ENCODE measurements around the gene LRRC4C.

Gene LRRC4C

GRCh38 chr11:41267451-41267850 lies 192.0 kb downstream of the LRRC4C start:
- no peak overlapping the region for H3K27ac ChIP-seq
- TF ChIP-seq CTCF (IDR thresholded peaks at IDR 0.05): no peak
- TF ChIP-seq ZFX (IDR thresholded peaks at IDR 0.05; ENCODE audit: borderline replicate concordance): no peak

- TF ChIP-seq ZFX (IDR thresholded peaks at IDR 0.05; ENCODE audit: borderline replicate concordance) (no peak), CTCF (IDR thresholded peaks at IDR 0.05) (no peak)
These were observed 203.4 kb downstream of the LRRC4C start for GRCh38 chr11:41256041-41256440.

GRCh38 chr11:41254966-41255365 lies 204.5 kb downstream of the LRRC4C start:
- no peak overlapping the region for H3K27ac ChIP-seq
- no peak for TF ChIP-seq ZFX (IDR thresholded peaks at IDR 0.05; ENCODE audit: borderline replicate concordance)
- no peak for TF ChIP-seq CTCF (IDR thresholded peaks at IDR 0.05)

More at GRCh38 chr11:41256041-41256440, 203.4 kb downstream of the LRRC4C start:
- H3K27ac ChIP-seq: no peak overlapping the region

- no peak overlapping the region for H3K27ac ChIP-seq
- TF ChIP-seq ZFX (IDR thresholded peaks at IDR 0.05; ENCODE audit: borderline replicate concordance) (no peak), CTCF (IDR thresholded peaks at IDR 0.05) (no peak)
These were observed 209.0 kb downstream of the LRRC4C start for GRCh38 chr11:41250408-41250935.

- TF ChIP-seq CTCF (IDR thresholded peaks at IDR 0.05) (no peak), ZFX (IDR thresholded peaks at IDR 0.05; ENCODE audit: borderline replicate concordance) (no peak)
- H3K27ac ChIP-seq: no peak overlapping the region
These were observed 211.8 kb downstream of the LRRC4C start for GRCh38 chr11:41247621-41248020.

- TF ChIP-seq ZFX (IDR thresholded peaks at IDR 0.05; ENCODE audit: borderline replicate concordance) (no peak), CTCF (IDR thresholded peaks at IDR 0.05) (no peak)
These were observed 213.1 kb downstream of the LRRC4C start for GRCh38 chr11:41246399-41246745.

GRCh38 chr11:41245704-41246398 lies 213.6 kb downstream of the LRRC4C start:
- no peak overlapping the region for H3K27ac ChIP-seq
- TF ChIP-seq ZFX (IDR thresholded peaks at IDR 0.05; ENCODE audit: borderline replicate concordance): no peak
- TF ChIP-seq CTCF (IDR thresholded peaks at IDR 0.05): peak; percentile 21

More at GRCh38 chr11:41246399-41246745, 213.1 kb downstream of the LRRC4C start:
- H3K27ac ChIP-seq: no peak overlapping the region

All from 22Rv1 (cell line).